Measurements from ENCODE around the gene SPTBN5.

Gene SPTBN5

DNA sequence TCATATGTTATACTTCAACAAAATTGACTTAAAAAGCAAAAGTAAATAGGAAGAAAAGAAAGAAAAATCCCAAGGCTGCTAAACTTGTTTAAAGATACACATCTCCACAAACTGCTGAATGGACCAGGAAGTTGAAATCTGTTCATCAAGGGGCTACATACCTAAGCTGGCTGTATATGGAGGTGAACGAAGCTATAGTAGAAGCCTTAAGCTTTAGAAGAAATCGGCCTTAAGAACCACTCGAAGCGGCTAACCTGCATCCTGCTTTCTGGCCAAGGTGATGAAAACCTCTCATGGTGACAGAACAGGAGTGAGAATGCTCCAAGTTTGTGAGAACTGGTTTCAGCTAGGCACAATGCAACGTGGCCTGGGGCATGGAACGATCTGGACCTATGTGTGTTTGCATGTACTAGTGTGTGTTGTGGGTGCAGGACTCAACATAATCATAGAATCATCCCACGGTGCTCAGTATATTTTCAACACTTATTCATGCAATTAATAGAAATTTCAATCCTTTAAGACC lies 31.3 kb upstream of the SPTBN5 start:
- DNase-seq, result no peak

DNA sequence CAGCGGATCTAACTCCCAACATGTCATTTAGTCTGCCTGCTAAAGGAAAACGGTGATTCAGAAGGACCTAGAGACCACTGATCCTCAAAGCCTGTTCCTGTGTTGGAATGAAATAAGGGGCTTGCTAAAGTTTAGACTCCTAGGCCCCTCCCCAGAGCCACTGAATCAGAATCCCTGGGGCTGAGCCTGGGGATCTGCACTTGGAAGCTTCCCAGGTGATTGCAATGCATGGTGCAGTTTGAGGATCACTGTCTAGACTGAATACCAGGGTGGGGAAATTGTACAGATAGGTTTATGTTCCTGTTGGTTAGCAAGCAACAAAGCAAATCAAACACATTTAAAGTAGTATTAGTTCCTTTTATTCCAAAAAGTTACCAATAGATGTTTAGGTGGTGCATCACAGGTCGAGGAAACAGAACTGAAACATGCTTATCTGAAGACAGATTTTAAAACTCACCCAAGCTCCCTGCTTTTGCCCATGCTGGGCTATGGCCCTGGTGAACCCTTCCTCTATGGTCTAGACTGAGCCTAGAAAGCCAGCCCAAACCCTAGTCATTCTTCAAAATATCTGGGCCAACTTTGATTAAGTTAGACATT lies 29.6 kb upstream of the SPTBN5 start:
- no peak for DNase-seq

DNA sequence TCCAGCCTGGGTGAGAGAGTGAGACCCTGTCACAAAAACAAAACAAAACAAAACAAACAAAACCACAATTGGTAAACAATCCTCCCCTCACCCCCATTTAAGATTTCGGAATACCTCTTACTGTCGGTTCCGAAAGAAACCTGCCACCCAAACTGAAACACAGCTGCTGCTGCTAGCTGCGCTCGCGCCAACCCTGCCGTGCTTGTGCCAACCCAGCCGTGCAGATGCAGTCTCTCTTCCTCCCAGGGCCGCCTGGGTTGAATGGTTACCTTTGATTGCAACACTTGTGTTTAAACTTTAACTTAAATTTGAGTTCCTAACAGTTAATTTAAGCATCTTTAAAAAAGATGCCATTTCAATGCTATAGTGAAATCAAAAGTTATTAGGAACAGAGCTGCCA lies 28.5 kb upstream of the SPTBN5 start:
- no peak for DNase-seq

DNA sequence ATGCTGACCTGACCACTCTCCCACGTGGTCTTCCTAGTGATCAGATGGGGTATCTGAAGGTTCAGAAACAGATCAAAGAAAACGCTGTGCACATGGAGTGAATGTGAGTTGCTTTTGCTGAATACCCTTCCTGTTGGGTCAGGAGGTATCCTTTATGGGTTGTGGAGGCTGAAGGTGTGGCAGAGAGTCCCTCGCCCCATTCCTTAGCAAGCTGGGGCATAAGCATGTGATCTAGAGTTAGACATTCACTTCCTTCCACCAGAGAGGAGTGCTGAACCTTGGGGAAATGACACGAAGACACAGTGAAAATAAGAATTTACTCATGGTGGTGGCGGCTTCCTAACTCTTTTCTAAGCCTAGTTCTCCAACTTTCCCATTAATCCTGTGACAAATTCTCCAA lies 27.8 kb upstream of the SPTBN5 start:
- no peak for DNase-seq

DNA sequence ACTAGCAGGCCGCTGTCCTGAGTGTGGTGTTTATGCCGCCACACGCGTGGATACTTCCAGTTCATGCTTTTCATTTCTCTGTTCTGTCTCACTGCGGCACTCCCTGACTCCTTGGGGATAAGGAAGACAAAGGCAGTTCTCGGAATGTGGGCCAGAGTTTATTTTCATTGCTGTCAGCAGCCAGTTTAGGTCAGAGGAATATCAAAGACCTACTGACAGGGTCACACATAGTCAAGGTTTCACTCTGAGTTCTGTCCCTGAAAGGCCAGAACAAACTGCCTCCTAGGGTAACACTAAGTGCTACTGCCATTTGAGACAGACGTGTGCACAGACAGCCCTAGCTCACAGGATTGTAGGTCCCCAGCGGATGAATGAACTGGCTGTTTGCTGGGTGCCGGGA lies 27.3 kb upstream of the SPTBN5 start:
- no peak for DNase-seq

DNA sequence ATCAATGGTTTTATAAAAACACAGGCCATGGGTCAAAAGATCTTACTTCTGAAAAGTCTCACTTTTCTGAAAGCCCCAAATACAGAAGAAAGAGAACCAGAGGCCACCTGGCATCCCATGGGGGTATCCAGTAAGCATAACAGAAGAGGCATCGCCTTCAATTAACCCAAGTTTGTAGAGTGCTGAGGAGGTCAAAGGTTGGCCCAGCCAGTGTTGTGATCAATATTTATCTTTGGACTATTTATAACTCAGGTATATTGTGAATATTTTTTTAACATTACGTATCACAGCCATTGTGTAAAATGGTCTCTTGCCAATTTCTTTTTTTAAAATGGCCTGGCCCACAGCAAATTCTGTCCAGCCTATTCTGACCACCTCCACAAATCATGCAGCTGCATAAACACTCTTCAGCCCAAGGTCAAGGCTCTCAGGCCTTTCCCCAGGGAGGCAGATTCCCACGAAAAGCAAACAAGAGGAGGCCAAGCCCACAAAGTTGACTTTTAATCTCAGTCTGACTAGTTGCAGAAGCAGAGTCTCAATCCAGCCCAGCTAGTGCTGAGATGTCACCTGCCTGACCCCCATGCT lies 26.2 kb upstream of the SPTBN5 start:
- DNase-seq, result no peak

DNA sequence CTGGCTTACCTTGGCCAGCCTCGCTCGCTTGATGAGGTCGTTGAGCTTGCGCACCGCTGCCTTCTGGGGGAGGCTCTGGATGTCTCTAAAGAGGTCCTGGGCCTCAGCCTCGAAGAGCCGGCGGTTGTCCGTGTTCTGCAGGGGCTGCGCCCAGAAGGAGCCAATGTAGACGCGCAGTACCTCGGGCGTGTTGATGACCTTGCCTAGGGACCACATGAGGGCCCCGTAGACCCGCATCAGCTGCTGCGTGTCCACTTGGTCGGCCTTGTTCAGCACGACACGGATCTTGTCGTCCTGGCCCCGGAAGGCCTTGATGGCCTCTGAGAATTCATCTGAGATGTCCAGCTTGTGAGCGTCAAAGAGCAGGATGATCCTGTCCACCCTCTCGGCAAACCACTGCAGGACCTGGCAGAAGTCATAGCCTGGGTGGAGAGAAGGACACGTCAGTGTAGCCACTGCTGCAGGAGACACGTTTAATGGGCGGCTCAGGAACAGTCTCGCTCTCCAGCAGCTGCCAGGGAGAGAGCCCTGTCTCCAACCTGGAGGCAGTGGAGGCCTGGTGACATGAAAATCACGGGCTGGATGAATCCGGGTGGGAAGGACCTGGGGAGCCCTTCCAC lies 25.5 kb upstream of the SPTBN5 start:
- no peak for DNase-seq

DNA sequence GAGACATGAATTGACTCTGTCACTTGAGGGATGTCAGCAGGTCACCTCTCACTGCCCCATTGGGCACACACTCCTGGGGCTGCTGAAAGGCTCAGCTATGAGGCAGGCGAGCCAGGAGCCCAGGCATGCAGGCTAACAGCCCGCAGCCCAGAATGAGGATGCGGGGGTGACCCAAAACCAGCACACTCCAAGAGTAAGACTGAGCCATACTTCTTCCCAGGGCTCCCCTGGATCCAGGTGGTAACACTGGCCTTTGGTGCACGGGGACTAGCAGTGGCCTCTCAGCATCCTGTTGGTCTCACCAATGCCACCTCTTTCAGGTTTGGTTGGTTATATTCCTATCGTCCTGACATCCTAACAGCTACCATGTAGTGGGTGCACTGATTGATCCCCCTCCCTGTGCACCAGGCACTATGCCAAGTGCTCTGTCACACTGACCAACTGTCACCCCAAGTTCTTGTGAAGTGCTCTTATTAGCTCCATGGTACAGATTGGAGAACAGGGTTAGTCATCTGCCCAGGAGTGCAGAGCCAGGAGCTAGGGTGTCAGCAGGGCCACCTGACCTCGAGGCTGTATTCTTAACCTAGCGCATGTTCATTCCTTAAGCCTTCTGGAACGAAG lies 24.8 kb upstream of the SPTBN5 start:
- no peak for DNase-seq

DNA sequence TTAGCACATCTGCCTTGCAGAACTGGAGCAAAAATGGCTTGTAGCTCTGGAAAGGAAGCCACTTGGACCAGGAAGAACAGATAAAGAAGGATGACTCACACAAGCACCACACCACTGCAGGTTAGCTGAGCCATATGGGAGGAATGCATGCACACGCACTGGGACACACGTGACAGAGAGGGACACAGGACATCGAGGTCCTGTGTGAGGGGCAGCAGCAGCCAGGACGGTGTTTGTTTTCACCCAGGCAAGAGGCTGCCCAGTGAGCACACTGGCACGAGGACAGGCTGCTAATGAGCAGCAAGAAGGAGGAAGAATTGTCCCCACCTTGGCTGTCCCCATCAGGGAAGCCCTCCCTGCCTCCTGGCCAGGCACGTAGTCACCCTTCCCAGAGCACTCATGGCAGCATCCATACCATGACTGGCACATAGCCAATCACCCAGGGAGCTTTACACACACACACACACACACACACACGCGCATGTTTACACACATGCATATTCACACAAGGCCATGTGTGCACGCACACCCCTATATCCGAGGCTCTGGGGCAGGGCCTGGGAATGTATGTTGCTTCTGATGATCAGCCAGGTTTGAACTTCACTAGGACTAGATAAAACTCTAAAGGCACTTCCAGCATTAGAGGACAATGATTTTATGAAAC lies 24.0 kb upstream of the SPTBN5 start:
- DNase-seq, result peak in 1 of 2 donors; percentile 60

DNA sequence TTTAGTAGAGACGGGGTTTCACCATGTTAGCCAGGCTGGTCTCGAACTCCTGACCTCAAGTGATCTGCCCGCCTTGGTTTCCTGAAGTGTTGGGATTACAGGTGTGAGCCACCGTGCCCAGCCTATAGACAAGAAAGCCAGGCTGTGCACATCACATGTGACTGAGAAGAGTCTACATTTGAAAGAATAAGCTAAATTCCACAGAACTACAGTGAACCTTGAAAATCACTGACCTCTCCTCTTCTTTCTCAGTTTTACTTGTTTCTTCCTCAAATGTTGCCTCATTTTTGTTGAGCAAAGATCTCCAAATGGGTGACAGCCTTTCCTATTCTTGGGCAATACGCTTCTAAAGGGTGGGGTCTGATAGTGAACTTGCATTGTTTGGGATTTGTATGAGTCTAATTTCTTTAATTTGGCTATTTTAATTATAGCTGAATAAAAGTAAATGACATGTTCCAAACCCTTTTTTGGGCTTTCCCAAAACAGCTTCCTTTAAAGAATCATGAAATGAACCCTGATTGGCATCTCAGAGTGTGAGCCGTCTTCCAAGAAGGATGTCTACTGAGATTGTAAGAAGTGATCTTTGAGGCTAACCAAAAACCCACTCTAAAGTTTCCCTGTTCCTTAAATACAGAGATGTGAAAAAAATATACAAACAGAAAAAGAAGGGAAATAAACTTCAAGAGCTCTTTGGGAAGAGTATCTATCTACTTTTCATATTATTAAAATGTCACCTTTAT lies 21.6 kb upstream of the SPTBN5 start:
- DNase-seq, result no peak

DNA sequence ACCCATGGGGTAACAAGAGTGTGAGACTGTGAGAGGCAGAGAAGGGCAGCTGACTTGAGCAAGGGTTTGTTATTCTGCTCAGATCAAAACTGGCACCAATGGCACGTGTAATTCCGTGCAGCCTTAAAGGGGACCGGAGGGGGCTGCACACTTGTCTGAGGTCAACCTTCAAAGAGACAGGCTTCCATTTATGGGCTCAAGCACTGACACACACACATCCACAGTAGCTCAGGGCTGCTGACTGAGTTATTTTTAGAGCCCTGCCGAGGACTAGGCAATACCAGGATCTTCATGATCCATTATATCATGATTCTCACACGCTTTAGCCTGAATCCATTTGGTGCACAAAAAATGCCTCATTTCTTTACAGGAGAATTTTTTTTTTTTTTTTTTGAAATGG lies 20.6 kb upstream of the SPTBN5 start:
- no peak for DNase-seq

DNA sequence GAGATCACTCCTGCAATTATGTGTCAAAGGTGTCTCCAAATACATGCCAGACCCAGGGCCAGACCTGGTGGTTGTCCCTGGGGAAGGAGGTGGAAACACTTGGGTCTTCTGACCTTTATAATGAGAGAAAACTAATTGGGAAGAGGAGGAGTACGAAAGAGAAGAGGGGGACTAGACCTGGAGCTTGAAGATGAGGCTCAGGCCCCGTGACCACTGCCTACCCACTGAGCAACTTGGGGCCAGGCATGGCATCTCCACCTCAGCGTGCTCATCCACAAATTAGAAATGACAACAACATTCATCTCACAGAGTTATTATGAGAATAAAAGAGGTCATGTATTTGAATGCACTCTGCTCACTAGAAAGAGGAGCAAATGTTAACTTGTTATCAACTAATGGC lies 19.4 kb upstream of the SPTBN5 start:
- DNase-seq, result no peak

DNA sequence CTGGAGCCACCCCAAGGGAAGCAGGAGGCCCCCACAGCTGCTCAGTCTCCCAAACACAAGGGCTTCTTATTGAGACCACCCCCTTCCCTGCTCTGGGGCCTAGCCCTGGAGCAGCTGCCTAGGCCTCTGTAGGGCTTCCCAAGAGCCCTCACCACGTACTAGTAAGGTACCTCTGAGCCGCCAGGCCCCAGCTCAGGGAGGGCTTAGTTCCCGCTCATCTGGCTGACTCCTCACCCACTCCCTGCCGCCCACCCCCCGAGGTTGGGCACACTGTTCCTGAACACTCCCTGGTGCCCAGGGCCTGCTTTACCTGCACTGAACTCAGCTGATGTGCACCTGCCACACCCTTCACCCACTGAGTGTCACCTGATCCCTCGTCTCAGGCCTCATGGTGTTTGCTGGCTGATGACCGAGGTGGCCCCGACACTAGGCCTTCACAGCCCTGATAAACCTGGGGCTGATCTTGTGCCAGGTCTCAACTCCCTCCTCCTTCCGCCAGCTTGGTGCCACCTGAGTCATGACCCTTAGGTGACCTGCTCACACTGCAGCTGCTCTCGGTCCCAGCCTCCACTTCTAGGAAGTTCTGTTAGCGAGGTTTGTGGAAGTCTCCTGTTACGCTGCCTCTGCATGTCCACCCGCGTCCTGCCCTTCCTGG lies 18.0 kb upstream of the SPTBN5 start:
- DNase-seq, result no peak

DNA sequence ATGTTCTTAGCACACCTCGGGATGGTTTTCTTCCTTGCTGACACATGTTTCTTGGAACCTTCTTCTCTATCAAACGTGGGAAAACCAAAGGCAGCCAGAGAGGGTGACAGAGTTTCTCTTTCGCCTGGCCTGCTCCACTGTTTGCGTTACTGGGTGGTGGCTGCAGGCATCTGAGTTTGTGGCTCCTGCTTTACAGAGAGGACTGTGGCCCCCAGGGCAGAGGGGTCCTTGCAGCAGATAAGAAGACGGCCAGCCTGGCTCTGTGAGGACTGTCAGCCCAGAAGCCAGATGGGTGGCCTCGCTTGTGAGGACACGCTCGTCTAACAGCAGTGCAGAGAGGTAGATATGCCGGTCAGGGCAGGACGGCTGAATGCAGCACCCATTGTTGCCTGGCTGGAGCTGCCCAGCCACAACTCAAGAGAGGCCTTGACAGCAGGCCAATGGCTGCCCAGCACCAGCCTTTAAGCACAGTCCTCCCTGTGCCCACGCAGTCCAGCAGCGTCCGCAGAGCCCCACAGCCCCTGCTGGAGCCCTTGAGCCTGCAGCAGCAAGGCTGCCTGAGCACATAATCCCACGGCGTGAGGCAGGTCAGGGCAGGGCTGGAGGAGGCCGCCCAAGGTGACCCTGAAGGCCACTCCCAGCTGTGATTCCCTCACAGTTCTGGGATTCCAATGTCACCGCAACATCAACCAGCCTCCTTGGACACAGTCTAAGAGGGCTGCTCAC lies 15.0 kb upstream of the SPTBN5 start:
- no peak for DNase-seq

DNA sequence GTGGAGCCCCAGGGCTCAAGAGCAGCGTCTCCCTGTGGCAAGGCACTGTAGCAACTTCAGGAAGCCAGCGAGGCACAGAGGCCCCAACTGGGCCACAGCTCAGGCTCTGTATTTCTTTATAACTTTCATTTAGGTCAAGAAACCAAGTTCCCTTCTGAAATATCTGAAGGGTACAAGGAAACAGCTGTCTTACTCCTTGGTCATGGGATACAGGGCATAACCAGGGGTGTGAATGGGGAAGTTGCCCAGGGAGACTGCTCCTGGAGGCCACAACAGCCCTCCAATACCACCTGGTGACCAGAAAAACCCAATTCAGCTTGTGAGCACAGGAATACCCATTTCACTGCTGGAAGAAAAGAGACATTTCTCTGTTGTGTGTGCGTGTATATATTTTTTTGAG lies 13.3 kb upstream of the SPTBN5 start:
- DNase-seq, result peak in 1 of 2 donors; percentile 64

DNA sequence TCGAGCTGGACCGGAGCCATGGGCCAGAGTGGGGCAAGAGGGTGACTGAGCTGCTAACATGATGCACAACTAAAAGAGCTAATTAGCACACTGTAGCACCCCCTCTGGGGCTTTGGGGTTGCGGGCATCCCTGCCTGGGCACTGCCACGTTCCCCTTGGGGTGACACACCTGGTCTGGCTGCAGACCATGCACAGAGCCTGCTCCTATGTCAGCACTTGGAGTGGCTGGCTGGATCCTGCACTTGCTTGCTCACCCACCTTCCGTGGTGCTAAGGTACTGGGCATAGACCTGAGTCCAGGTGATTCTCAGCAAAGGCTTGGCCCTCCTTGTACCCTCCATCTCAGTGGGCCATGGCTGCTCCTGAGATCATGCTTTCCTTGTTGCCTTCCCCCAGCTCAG lies 12.8 kb upstream of the SPTBN5 start:
- no peak for DNase-seq

DNA sequence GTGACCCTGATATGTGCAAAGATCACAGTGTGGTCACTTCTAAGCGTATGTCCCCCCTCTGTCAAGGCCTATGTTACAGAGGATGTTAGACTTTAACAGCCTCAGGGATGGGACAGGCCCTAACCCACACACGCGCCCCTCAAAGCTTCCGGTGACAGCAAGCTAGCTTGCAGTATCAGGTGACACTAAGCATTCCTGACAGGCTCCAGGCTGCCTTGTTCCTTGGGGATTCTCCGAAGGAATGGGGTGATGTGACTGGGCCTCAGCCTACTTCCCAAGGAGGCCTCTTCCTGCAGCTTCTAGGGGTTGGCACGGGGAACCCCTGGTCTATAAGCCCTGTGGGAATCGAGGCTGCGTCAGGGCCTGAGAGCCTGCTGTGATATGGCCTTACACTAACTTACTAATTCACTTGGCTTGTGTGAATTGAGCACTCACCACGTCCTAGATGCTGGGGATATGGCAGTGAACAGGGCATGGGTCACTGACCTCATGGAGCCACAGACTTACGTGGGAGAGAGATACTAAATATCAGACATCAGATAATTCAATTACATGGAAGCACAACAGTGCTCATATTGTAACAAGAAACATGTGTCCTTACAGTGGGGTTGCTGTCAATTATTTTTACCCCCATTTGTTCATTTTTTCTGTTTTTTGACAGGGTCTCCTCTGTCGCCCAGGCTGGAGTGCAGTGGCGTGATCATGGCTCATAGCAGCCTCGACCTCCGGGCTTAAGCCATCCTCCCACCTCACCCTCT lies 11.4 kb upstream of the SPTBN5 start:
- DNase-seq, result no peak

DNA sequence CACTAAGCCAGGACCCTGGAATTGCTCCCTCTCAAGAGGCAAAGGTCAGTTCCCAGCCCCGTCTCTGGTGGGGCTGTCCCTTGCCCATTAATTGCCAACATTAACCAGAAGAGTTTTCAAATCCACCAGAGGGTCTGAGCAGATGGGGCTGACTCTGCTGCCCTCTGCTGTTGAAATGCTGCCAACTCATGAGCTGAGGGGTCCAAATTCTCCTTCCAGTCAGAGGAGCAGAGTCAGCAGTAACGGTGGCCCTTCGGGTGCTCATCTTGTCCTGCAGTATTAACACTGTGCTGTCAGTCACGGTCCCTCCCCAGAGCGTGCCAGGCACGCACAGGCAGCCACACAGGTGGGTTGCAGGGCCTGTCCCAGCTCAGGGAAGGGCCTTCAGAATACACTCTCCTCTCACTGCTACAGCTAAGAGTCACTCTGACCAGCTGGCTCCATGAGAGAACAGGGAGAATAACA lies 10.7 kb upstream of the SPTBN5 start:
- peak; percentile 14 to 31 for DNase-seq

DNA sequence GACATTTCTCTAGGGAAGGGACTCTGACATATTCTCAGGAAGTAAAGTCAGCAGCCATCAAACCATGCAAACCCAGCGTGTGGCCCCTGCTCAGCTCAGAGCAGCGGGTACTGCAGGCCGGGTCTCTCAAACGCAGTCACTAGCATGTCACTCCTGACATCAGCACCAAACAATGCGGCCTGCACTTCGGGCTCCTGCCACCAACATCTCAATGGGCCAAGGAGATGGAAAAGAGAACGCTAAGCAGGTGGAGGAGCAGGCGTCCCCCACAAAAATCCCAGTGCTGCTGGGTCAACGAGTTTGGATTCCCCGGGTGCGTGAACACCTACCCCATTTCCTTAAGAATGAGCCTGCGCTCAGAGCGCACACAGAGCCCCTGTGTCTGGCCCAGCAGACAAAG lies 9.9 kb upstream of the SPTBN5 start:
- no peak for DNase-seq

DNA sequence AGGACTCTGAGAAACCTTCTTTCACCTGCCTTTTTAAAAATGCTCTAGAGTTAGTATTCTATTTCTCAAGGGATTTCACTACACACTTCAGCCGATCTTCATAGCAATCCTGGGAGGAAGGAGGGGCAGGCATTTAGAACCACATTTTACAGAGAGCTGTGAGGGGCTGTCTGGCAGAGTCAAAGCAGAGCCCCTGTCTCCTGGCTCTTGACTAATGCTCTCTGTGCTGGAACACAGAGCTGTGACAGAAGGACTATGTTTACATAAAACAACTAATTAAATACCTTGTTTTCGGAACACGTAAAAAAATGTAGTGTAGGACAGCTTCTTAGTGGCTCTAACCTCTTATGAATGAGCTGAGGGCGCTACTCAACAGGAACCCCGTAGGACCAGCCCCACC lies 7.6 kb upstream of the SPTBN5 start:
- no peak for DNase-seq

Data from bone marrow (tissue), 2 donors.